GM19455 (cell line): Measurements from ENCODE around the gene FCGR3B.
"Not testable (repeated sequence)": the region's sequence is repeated elsewhere in the genome, so short reads cannot be mapped to it uniquely, and the experiment has no call there.

Experiments
- ATAC-seq: cut with Tn5 transposase; IDR thresholded peaks from one replicate; pipeline ENCODE4 v1.9.1; 2021; ENCODE audit not compliant: unreplicated experiment

The FCGR3B gene

GRCh38 chr1:161639203-161639602 lies 8.2 kb upstream of the FCGR3B start:
- ATAC-seq = not testable (repeated sequence)

GRCh38 chr1:161638251-161638993 lies 7.4 kb upstream of the FCGR3B start:
- ATAC-seq = not testable (repeated sequence)

GRCh38 chr1:161636976-161637375 lies 6.0 kb upstream of the FCGR3B start:
- not testable (repeated sequence) for ATAC-seq

GRCh38 chr1:161636189-161636782 lies 5.3 kb upstream of the FCGR3B start:
- ATAC-seq = not testable (repeated sequence)

GRCh38 chr1:161634993-161635392 lies 4.0 kb upstream of the FCGR3B start:
- ATAC-seq = not testable (repeated sequence)

GRCh38 chr1:161630128-161630742 lies 741 bp downstream of the FCGR3B start:
- not testable (repeated sequence) for ATAC-seq

- ATAC-seq = not testable (repeated sequence)
Measured at GRCh38 chr1:161626445-161627146, 4.4 kb downstream of the FCGR3B start.

- not testable (repeated sequence) for ATAC-seq
Measured at GRCh38 chr1:161624605-161625004, 6.4 kb downstream of the FCGR3B start.

GRCh38 chr1:161623401-161624051 lies 7.5 kb downstream of the FCGR3B start:
- ATAC-seq = peak; percentile 39

GRCh38 chr1:161622054-161622453 lies 8.9 kb downstream of the FCGR3B start:
- peak; percentile 33 for ATAC-seq

GRCh38 chr1:161621181-161622000 lies 9.6 kb downstream of the FCGR3B start:
- ATAC-seq = peak; percentile 50

GRCh38 chr1:161620399-161620798 lies 10.6 kb downstream of the FCGR3B start:
- not testable (repeated sequence) for ATAC-seq

GRCh38 chr1:161618517-161618916 lies 12.5 kb downstream of the FCGR3B start:
- not testable (repeated sequence) for ATAC-seq

GRCh38 chr1:161616417-161616816 lies 14.6 kb downstream of the FCGR3B start:
- not testable (repeated sequence) for ATAC-seq

GRCh38 chr1:161613142-161613514 lies 17.8 kb downstream of the FCGR3B start:
- not testable (repeated sequence) for ATAC-seq

GRCh38 chr1:161612322-161613141 lies 18.4 kb downstream of the FCGR3B start:
- peak; percentile 87 for ATAC-seq

- ATAC-seq = not testable (repeated sequence)
Measured at GRCh38 chr1:161611866-161612321, 19.1 kb downstream of the FCGR3B start.

GRCh38 chr1:161610198-161610597 lies 20.8 kb downstream of the FCGR3B start:
- ATAC-seq = not testable (repeated sequence)
